PC-3 (cell line): Measurements from ENCODE around the gene KCNK3.

Experiments used
- EZH2 ChIP-seq: fragments of 300-600 bp; sonication (generic); IDR thresholded peaks from one replicate; pipeline ENCODE4 v1.6.1; 2017; ENCODE audit warnings: antibody characterized with exemption, mild to moderate bottlenecking, low read length; ENCODE audit not compliant: unreplicated experiment
- TF ChIP-seq, protein P1 (sequence below): fragments of 300-600 bp; sonication (generic); conservative IDR thresholded peaks from 2 replicates; pipeline ENCODE4 v1.5.1; 2017; ENCODE audit warnings: antibody characterized with exemption, low read depth, mild to moderate bottlenecking, low read length

GRCh38 chr2:26649322-26649721 lies 43.2 kb upstream of the KCNK3 start:
- TF ChIP-seq, protein P1, sequence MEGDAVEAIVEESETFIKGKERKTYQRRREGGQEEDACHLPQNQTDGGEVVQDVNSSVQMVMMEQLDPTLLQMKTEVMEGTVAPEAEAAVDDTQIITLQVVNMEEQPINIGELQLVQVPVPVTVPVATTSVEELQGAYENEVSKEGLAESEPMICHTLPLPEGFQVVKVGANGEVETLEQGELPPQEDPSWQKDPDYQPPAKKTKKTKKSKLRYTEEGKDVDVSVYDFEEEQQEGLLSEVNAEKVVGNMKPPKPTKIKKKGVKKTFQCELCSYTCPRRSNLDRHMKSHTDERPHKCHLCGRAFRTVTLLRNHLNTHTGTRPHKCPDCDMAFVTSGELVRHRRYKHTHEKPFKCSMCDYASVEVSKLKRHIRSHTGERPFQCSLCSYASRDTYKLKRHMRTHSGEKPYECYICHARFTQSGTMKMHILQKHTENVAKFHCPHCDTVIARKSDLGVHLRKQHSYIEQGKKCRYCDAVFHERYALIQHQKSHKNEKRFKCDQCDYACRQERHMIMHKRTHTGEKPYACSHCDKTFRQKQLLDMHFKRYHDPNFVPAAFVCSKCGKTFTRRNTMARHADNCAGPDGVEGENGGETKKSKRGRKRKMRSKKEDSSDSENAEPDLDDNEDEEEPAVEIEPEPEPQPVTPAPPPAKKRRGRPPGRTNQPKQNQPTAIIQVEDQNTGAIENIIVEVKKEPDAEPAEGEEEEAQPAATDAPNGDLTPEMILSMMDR, result no peak
- TF ChIP-seq EZH2, result no peak
